CD4-positive, alpha-beta T cell (primary cell): ENCODE measurements around the gene TUBA4B. TPM values are rescaled to one million over a fixed set of nuclear protein-coding genes. Genes with fewer than 3 reads are reported as not detected.

Experiments used
- ATAC-seq: fragments of 200-7000 bp; cut with Tn5 transposase; one replicate; pipeline ENCODE4 v1.10.0; 2022; ENCODE audit warnings: mild to moderate bottlenecking; ENCODE audit not compliant: poor library complexity
- CTCF ChIA-PET: fragments of 350-600 bp; sonication (Branson Sonifier 250); formaldehyde crosslinking; loops from one replicate; lab custom pipeline; 2021; ENCODE audit warnings: antibody characterized with exemption, inconsistent platforms; lab: Charles Lee
- POLR2A ChIA-PET: fragments of 350-600 bp; sonication (Branson Sonifier 250); formaldehyde crosslinking; loops from one replicate; lab custom pipeline; 2021; ENCODE audit warnings: antibody characterized with exemption, inconsistent platforms; lab: Charles Lee
- DNase-seq, 14 experiments: peaks; one replicate each; pipeline ENCODE4 v3.0.0-alpha.2; 2013 to 2020; ENCODE audit warnings: mixed read lengths in 2 of 14
- H3K27ac ChIP-seq, 2 donors: one replicate each; pipeline versions ENCODE4 v1.5.1 to v1.7.0; 2013; ENCODE audit warnings: low read length in 2 of 2, low read depth in 1 of 2, mild to moderate bottlenecking in 1 of 2
- H3K27me3 ChIP-seq, 2 experiments: 1 replicate in 1 of 2; 2 replicates in 1 of 2; pipeline versions ENCODE4 v1.6.1 to v1.7.0; 2013; ENCODE audit warnings: low read length in 2 of 2, control low read depth in 1 of 2, mild to moderate bottlenecking in 1 of 2, moderate library complexity in 1 of 2; ENCODE audit not compliant: insufficient read depth in 2 of 2, control insufficient read depth in 1 of 2
- H3K36me3 ChIP-seq: one replicate; pipeline ENCODE4 v1.6.1; 2013; ENCODE audit warnings: low read length, control low read depth; ENCODE audit not compliant: insufficient read depth
- H3K4me1 ChIP-seq: one replicate; pipeline ENCODE4 v1.6.1; 2013; ENCODE audit warnings: low read length, control low read depth; ENCODE audit not compliant: insufficient read depth
- H3K4me3 ChIP-seq: one replicate; pipeline ENCODE4 v1.5.1; 2013; ENCODE audit warnings: mild to moderate bottlenecking, low read length, moderate library complexity
- H3K9me3 ChIP-seq, 2 experiments: 1 replicate in 1 of 2; 2 replicates in 1 of 2; pipeline versions ENCODE4 v1.6.1 to v1.7.0; 2013; ENCODE audit warnings: low read length in 2 of 2, mild to moderate bottlenecking in 2 of 2, control low read depth in 1 of 2, moderate library complexity in 1 of 2; ENCODE audit not compliant: control insufficient read depth in 1 of 2, insufficient read depth in 1 of 2
- H3K27ac Mint-ChIP-seq: one replicate; pipeline ENCODE4 v1.8.0; 2020; ENCODE audit warnings: mixed read lengths
- H3K27me3 Mint-ChIP-seq: one replicate; pipeline ENCODE4 v1.8.0; 2021; ENCODE audit warnings: mixed read lengths
- H3K36me3 Mint-ChIP-seq: one replicate; pipeline ENCODE4 v1.8.0; 2021; ENCODE audit warnings: low read depth, mixed read lengths
- H3K4me1 Mint-ChIP-seq: one replicate; pipeline ENCODE4 v1.8.0; 2021; ENCODE audit warnings: low read depth, mixed read lengths
- H3K4me3 Mint-ChIP-seq: one replicate; pipeline ENCODE4 v1.8.0; 2020; ENCODE audit warnings: mild to moderate bottlenecking, mixed read lengths
- H3K9me3 Mint-ChIP-seq: one replicate; pipeline ENCODE4 v1.8.0; 2020; ENCODE audit warnings: mixed read lengths
- CTCF ChIP-seq: fragments of 200-600 bp; IDR thresholded peaks from one replicate; pipeline ENCODE4 v1.8.0; 2022; ENCODE audit warnings: antibody characterized with exemption, mild to moderate bottlenecking
- intact Hi-C, 2 experiments: fragments of 100-400 bp; cut with DNase I in 1 of 2; cut with micrococcal nuclease in 1 of 2; formaldehyde crosslinking; loops; one replicate each; pipeline versions ENCODE4 v1.15.1 to v1.9.0; 2023 to 2025; cut with DNase I, micrococcal nuclease
- total RNA-seq, 174 experiments: library from RNA in 2 of 174; stranded (reverse) in 2 of 174; gene quantifications; one replicate each; pipeline ENCODE4 v1.2.3 and lab custom pipeline; 2021 to 2026

Gene TUBA4B
- total RNA-seq, 2 experiments from 2014 or later, result not detected

- peaks cover 71% of the 10 kb centered on the region for H3K36me3 Mint-ChIP-seq
Observed at GRCh38 chr2:219228041-219228910, 24.8 kb upstream of the TUBA4B start.

GRCh38 chr2:219228911-219229304 lies 24.1 kb upstream of the TUBA4B start:
- H3K36me3 Mint-ChIP-seq, result peaks cover 71% of the 10 kb centered on the region
- ChIA-PET POLR2A (interaction anchor here (1.0 to 5.3 kb wide), 17 partner anchors 10 to 1012 kb away, joined by 3 to 181 read pairs (median 7); partner anchors contain the start of genes ABCB6, ARPC2, CNPPD1 and DNAJB2), CTCF (interaction anchor here (0.8 to 5.1 kb wide), 5 partner anchors 17 to 66 kb away, joined by 3 to 42 read pairs (median 4); partner anchors contain the start of genes DNAJB2 and TUBA4B)
- H3K9me3 Mint-ChIP-seq, result no peaks in the 10 kb centered on the region
- H3K36me3 ChIP-seq, result peaks cover 51% of the 10 kb centered on the region
- ATAC-seq, result no peak
- H3K27me3 ChIP-seq, result no peaks in the 10 kb centered on the region
- H3K27me3 Mint-ChIP-seq, result no peaks in the 10 kb centered on the region
- TF ChIP-seq CTCF, result no peak
- no peaks in the 10 kb centered on the region for H3K9me3 ChIP-seq
- H3K27ac Mint-ChIP-seq, result peak overlapping the region; percentile 99
- H3K4me3 ChIP-seq, result peak overlapping the region; percentile 76
- intact Hi-C loops, result loop anchor here (1.0 to 5.0 kb wide), 8 partner anchors 10 to 63 kb away; partner anchors contain the start of genes DNAJB2 (in 1 of the 2), GLB1L (in 1 of the 2) and STK16 (in 1 of the 2)
- H3K4me3 Mint-ChIP-seq, result peak overlapping the region; percentile 83
- peaks cover 49% of the 10 kb centered on the region for H3K4me1 ChIP-seq
- DNase-seq, result no peak
- H3K4me1 Mint-ChIP-seq, result peaks cover 64% of the 10 kb centered on the region
- peak overlapping the region; percentile 46 to 91 for H3K27ac ChIP-seq

More at GRCh38 chr2:219228041-219228910, 24.8 kb upstream of the TUBA4B start:
- H3K4me3 Mint-ChIP-seq, result peak overlapping the region; percentile 83
- Histone ChIP-seq H3K27me3 (no peaks in the 10 kb centered on the region), H3K27ac (peak overlapping the region; percentile 46 to 91), H3K4me1 (peaks cover 49% of the 10 kb centered on the region), H3K36me3 (peaks cover 51% of the 10 kb centered on the region), H3K9me3 (no peaks in the 10 kb centered on the region), H3K4me3 (peak overlapping the region; percentile 76)
- no peaks in the 10 kb centered on the region for H3K9me3 Mint-ChIP-seq
- no peaks in the 10 kb centered on the region for H3K27me3 Mint-ChIP-seq
- ChIA-PET POLR2A (interaction anchor here (1.0 to 5.3 kb wide), 13 partner anchors 9 to 1012 kb away, joined by 3 to 181 read pairs (median 19); partner anchors contain the start of genes ABCB6, ARPC2, CNPPD1 and DNAJB2), CTCF (interaction anchor here (1.4 to 5.1 kb wide), 3 partner anchors 49 to 67 kb away, joined by 4 to 42 read pairs (median 11); partner anchors contain the start of gene DNAJB2)
- DNase-seq, result no peak
- peaks cover 64% of the 10 kb centered on the region for H3K4me1 Mint-ChIP-seq
- TF ChIP-seq CTCF, result no peak
- ATAC-seq, result no peak
- H3K27ac Mint-ChIP-seq, result peak overlapping the region; percentile 67
- intact Hi-C loops, result loop anchor here in 1 of 2 experiments (1.0 to 5.0 kb wide), 3 partner anchors 9 to 64 kb away; no protein-coding TSS in a partner anchor

- Histone ChIP-seq H3K9me3 (no peaks in the 10 kb centered on the region), H3K27me3 (no peaks in the 10 kb centered on the region), H3K36me3 (peaks cover 51% of the 10 kb centered on the region), H3K4me3 (peak within 1 kb of the TSS; percentile 76), H3K27ac (peak within 1 kb of the TSS; percentile 46 to 91), H3K4me1 (peaks cover 49% of the 10 kb centered on the region)
- H3K9me3 Mint-ChIP-seq, result no peaks in the 10 kb centered on the region
- ChIA-PET CTCF (interaction anchor here (0.8 to 5.1 kb wide), 11 partner anchors 17 to 70 kb away, joined by 3 to 42 read pairs (median 3); partner anchors contain the start of genes DNAJB2 and TUBA4B), POLR2A (interaction anchor here (0.6 to 5.3 kb wide), 24 partner anchors 10 to 1013 kb away, joined by 3 to 181 read pairs (median 5); partner anchors contain the start of genes ABCB6, ARPC2, CNPPD1 and DNAJB2)
- peak; percentile 94 for ATAC-seq
- H3K27ac Mint-ChIP-seq, result peak within 1 kb of the TSS; percentile 99
- no peaks in the 10 kb centered on the region for H3K27me3 Mint-ChIP-seq
- TF ChIP-seq CTCF, result no peak
- intact Hi-C loops, result loop anchor here (1.0 to 5.0 kb wide), 11 partner anchors 10 to 66 kb away; partner anchors contain the start of genes DNAJB2 (in 1 of the 2), GLB1L (in 1 of the 2) and STK16 (in 1 of the 2)
- DNase-seq, result peak; percentile 95 to 99 (median 97)
- H3K4me1 Mint-ChIP-seq, result peaks cover 65% of the 10 kb centered on the region
- H3K4me3 Mint-ChIP-seq, result peak within 1 kb of the TSS; percentile 96
- H3K36me3 Mint-ChIP-seq, result peaks cover 71% of the 10 kb centered on the region
Observed at GRCh38 chr2:219229305-219230058, 23.6 kb upstream of the TUBA4B start, which contains the start of the genes ANKZF1 and ATG9A. TSS of gene ANKZF1 (plus strand) at chr2:219229806. CDS start at chr2:219230258, 452 bp downstream. TSS of gene ATG9A (minus strand) at chr2:219229636. CDS start at chr2:219228024, 1,612 bp downstream.
